Heart left ventricle (tissue), 16 donors: ENCODE results near the gene CCSER2. TPM values are rescaled to one million over a fixed set of nuclear protein-coding genes. Genes with fewer than 3 reads are reported as not detected.

Experiments used
- ATAC-seq, 4 donors: fragments of 200-7000 bp; cut with Tn5 transposase; one replicate each; pipeline ENCODE4 v1.9.1; 2020 to 2022; ENCODE audit warnings: moderate library complexity in 4 of 4, mild to moderate bottlenecking in 3 of 4, moderate number of reproducible peaks in 1 of 4
- DNase-seq, 5 donors: peaks; one replicate each; pipeline ENCODE4 v3.0.0-alpha.2; 2020
- H3K27ac ChIP-seq, 12 donors: fragments of 200-600 bp; sonication (generic) in 4 of 12; one replicate each; pipeline versions ENCODE4 v1.5.0 to v1.8.0; 2016 to 2022; ENCODE audit warnings: mild to moderate bottlenecking in 2 of 12
- H3K27me3 ChIP-seq, 9 donors: fragments of 200-600 bp; sonication (generic) in 2 of 9; one replicate each; pipeline versions ENCODE4 v1.5.1 to v1.8.0; 2016 to 2022; ENCODE audit warnings: mild to moderate bottlenecking in 3 of 9
- H3K36me3 ChIP-seq, 9 donors: fragments of 200-600 bp; sonication (generic) in 2 of 9; one replicate each; pipeline versions ENCODE4 v1.5.0 to v1.8.0; 2018 to 2022; ENCODE audit warnings: mild to moderate bottlenecking in 2 of 9
- H3K4me1 ChIP-seq, 12 donors: fragments of 200-600 bp; sonication (generic) in 4 of 12; one replicate each; pipeline versions ENCODE4 v1.5.0 to v1.8.0; 2016 to 2022; ENCODE audit warnings: mild to moderate bottlenecking in 3 of 12
- H3K4me3 ChIP-seq, 12 donors: fragments of 200-600 bp; sonication (generic) in 4 of 12; one replicate each; pipeline versions ENCODE4 v1.5.0 to v1.8.0; 2017 to 2022; ENCODE audit warnings: mild to moderate bottlenecking in 9 of 12, moderate library complexity in 4 of 12
- H3K9me3 ChIP-seq, 12 donors: fragments of 200-600 bp; sonication (generic) in 4 of 12; one replicate each; pipeline versions ENCODE4 v1.5.0 to v1.8.0; 2016 to 2022; ENCODE audit warnings: mild to moderate bottlenecking in 1 of 12
- CTCF ChIP-seq, 12 donors: fragments of 200-600 bp; sonication (generic) in 4 of 12; IDR thresholded peaks; one replicate each; pipeline versions ENCODE4 v1.5.0 to v1.8.0; 2018 to 2022; ENCODE audit warnings: antibody characterized with exemption in 12 of 12, mild to moderate bottlenecking in 5 of 12
- POLR2A ChIP-seq, 2 donors: fragments of 450-650 bp; IDR thresholded peaks; one replicate each; pipeline ENCODE4 v1.6.1; 2017; ENCODE audit warnings: antibody characterized with exemption in 2 of 2, mild to moderate bottlenecking in 2 of 2, moderate library complexity in 2 of 2
- WGBS, 4 donors: extraction: QIAGEN DNeasy Blood & Tissue Kit in 2 of 4; methylation state at CpG; one replicate each; pipeline versions ENCODE4 v1.1.5 to v1.1.7; 2013 to 2018; 5-methylcytosine and 5-hydroxymethylcytosine counted together
- intact Hi-C, 10 donors: fragments of 100-400 bp; cut with DNase I; formaldehyde crosslinking; loops; one replicate each; pipeline versions ENCODE4 v1.11.1 to v1.14.2; 2022
- polyA plus RNA-seq, 2 donors: library from polyadenylated mRNA; stranded (reverse); fragments of 200-250 nt; gene quantifications; one replicate each; pipeline ENCODE4 v1.2.3, GENCODE V29; 2013
- total RNA-seq, 9 donors: library from RNA; depleted of rRNA in 2 of 9; stranded (reverse); fragments of >200 nt in 2 of 9; fragmentation: NEBNext Ultra II Directional in 3 of 9; extraction: Animal tissue kit (Norgen Biotek cat#: 25700) in 3 of 9; gene quantifications; one replicate each; pipeline versions ENCODE4 v1.1.0 to v1.2.4, GENCODE V29; 2016 to 2023
- donor health status: ischemic (EF 13 %, LVEDD 7.1; RV severe dilation, severe dysfunction).
- donor health status: healthy with polysubstance abuse.
- donor health status: DM: no; HTN: yes; CAD: no.
- donor health status: DM: no; HTN: no; CAD: no.
- donor health status: ischemic (EF 25% LVEDD 6.9; RV normal size, moderate dysfunction).
- donor health status: ischemic (EF 25% LVEDD 5.7; RV mildly dilated, moderate dysfunction).
- donor health status: healthy.
- donor health status: DM: yes; HTN: yes; CAD: no.
- donor health status: ischemic (EF 35%, LVEDD 5.7; RV mildly dilated, moderate dysfunction).
- donor health status: nonischemic (EF 11% LVEDD 7.7; RV severe dilation, severe dysfunction).
- donor health status: DM: yes; HTN: yes; CAD: no.
- donor health status: PGD.
- donor health status: ischemic (EF 29% LVEDD 5.4; RV normal size, mild dysfunction).
- donor health status: nonischemic (EF 23%, LVEDD 6.1; RV moderate dilation, normal function).

Gene CCSER2
- total and polyA plus RNA-seq, 11 donors = 32.4 to 244 (median 159) TPM

GRCh38 chr10:84547616-84548015, 219.2 kb downstream of the CCSER2 start:
- intact Hi-C loops = loop anchor here in 4 of 10 donors (10.0 kb wide), 1 partner anchor 1827 kb away; no protein-coding TSS in a partner anchor
- Histone ChIP-seq H3K27me3 (peaks cover 0 to 26% (median 0%) of the 10 kb centered on the region in 9 donors), H3K36me3 (no peaks in the 10 kb centered on the region), H3K9me3 (no peaks in the 10 kb centered on the region), H3K4me3 (no peak overlapping the region), H3K27ac (no peak overlapping the region), H3K4me1 (no peaks in the 10 kb centered on the region)
- ATAC-seq = no peak
- TF ChIP-seq POLR2A (IDR thresholded peaks at IDR 0.05) = no peak
- no peak for TF ChIP-seq CTCF (IDR thresholded peaks at IDR 0.05)
- WGBS, 4 donors = 65 to 76% (median 71%) methylated on average over 3 of the region's 3 CpGs
- DNase-seq = no peak

DNA sequence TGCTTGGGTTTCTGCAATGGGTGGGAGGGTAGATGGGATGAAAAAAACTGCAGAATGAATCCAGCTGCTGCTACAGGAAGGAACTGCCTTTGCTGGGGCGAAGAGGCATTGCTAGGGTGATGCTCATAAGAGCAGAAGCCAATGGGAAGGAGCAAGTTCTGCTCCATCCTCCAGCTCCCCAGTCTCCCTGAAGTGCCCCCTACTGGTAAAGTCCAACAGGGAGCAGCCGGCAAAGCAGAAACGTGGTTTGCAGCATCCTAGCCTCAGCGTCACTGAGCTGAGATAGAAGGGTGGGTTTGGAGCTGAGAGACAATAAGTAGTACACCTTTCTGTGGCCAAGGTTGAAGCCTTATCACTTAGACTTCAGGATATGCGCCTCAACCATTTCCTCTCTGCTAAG, 220.5 kb downstream of the CCSER2 start:
- Histone ChIP-seq H3K4me3 (no peak overlapping the region), H3K9me3 (no peaks in the 10 kb centered on the region), H3K27me3 (peaks cover 0 to 26% (median 0%) of the 10 kb centered on the region in 9 donors), H3K27ac (no peak overlapping the region), H3K4me1 (no peaks in the 10 kb centered on the region), H3K36me3 (no peaks in the 10 kb centered on the region)
- TF ChIP-seq POLR2A (IDR thresholded peaks at IDR 0.05) (no peak), CTCF (IDR thresholded peaks at IDR 0.05) (peak in 2 of 12 donors; percentile 10 to 13)
- DNase-seq (no peak), ATAC-seq (no peak)
- 20 to 40% (median 35%) methylated on average over 5 of the region's 5 CpGs for WGBS, 4 donors
- intact Hi-C loops = loop anchor here in 4 of 10 donors (10.0 kb wide), 1 partner anchor 1826 kb away; no protein-coding TSS in a partner anchor

DNA sequence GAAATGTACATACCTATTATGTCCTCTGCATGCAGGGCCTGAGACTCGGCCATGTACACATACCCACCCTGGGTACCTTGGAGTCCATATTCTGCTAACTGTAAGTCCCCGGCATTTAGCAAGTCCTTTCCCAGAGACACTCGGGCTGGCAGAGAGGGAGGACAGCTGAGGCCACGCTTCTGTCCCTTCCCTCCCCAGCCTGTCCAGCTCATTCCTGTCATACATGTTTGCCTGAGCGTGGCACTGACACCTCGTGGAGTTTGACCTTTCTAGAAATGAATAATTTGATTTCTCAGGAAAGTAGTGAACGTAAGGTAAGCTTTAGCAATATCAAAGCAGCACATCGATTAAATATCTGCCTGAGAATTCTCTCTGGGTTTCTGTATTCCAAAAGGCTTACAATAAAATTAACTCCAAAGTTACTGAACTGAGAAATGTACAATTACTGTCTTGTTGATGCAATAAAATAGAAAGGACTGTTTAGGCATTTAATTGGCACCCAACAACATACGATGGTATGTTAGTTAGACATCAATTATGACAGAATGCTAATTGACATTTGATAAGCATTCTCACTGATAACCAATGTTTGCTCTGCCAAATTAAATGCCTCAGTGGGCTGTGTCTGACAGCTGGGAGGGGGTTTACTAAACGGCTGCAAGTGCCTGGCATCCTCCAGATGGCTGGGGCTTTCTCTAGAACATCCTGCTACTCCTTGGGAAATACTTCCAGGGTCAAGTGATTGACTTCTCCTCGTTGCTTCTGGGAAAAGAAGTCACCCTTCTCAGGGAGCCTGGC, 221.2 kb downstream of the CCSER2 start:
- H3K36me3 ChIP-seq = no peaks in the 10 kb centered on the region
- H3K27ac ChIP-seq = no peak overlapping the region
- no peaks in the 10 kb centered on the region for H3K4me1 ChIP-seq
- no peak for DNase-seq
- WGBS, 4 donors = 52 to 61% (median 58%) methylated on average over 11 of the region's 11 CpGs
- TF ChIP-seq POLR2A (IDR thresholded peaks at IDR 0.05) = no peak
- TF ChIP-seq CTCF (IDR thresholded peaks at IDR 0.05) = no peak
- H3K27me3 ChIP-seq = peaks cover 0 to 26% (median 0%) of the 10 kb centered on the region in 9 donors
- H3K4me3 ChIP-seq = no peak overlapping the region
- intact Hi-C loops = loop anchor here in 4 of 10 donors (10.0 kb wide), 1 partner anchor 1825 kb away; no protein-coding TSS in a partner anchor
- ATAC-seq = no peak
- H3K9me3 ChIP-seq = no peaks in the 10 kb centered on the region

DNA sequence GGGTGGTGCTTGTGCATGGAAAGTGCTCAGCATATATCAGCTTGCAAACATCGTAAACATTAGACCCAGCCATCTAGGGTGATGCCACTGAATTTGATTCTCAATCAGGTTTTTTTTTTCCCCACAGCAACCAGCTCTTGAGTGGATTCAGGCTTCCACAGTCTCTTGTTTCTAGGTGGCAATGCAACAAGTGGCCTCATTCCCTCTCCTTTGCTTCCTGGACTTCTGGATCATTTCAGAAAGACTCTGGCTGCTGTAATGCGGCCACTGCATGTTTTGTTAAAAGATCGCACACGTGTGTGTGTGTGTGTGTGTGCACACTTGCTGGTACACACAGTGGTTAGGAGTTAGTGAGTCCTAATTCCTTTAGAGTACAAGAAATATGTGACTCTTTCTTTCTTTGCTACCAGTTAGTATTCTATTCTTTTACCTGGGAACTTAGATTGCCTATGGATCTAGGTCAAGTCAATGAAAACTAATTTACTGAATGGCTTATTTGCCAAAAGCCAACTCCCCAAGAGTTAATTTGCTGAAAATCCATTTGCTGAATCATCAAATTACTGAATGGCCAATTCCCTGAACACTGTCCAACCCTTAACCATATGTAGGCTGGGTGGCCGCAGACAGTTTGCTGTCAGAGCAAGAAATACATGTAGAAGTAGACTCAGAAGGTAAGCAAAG, 222.5 kb downstream of the CCSER2 start:
- intact Hi-C loops = no loop called here
- no peaks in the 10 kb centered on the region for H3K9me3 ChIP-seq
- ATAC-seq = no peak
- H3K4me3 ChIP-seq = no peak overlapping the region
- H3K4me1 ChIP-seq = no peaks in the 10 kb centered on the region
- no peak overlapping the region for H3K27ac ChIP-seq
- H3K36me3 ChIP-seq = no peaks in the 10 kb centered on the region
- WGBS, 4 donors = 90 to 93% (median 93%) methylated on average over 5 of the region's 5 CpGs
- TF ChIP-seq CTCF (IDR thresholded peaks at IDR 0.05) = no peak
- no peak for TF ChIP-seq POLR2A (IDR thresholded peaks at IDR 0.05)
- peaks cover 0 to 26% (median 0%) of the 10 kb centered on the region in 9 donors for H3K27me3 ChIP-seq
- no peak for DNase-seq
